GM12878 (cell line): ENCODE results near the gene WNT7A. TPM values are rescaled to one million over a fixed set of nuclear protein-coding genes. Genes with fewer than 3 reads are reported as not detected.

ENCODE experiments used
- ATAC-seq: fragments of 200-7000 bp; cut with Tn5 transposase; 3 replicates; pipeline ENCODE4 v1.9.1; 2020; ENCODE audit warnings: mild to moderate bottlenecking, moderate library complexity
- BruUV-seq: library from RNA; stranded (reverse); fragments of 400-500 nt; replicated peaks from 2 replicates; lab custom pipeline; 2021; lab: Mats Ljungman, UMichigan
- CTCF ChIA-PET: fragments of 300-600 bp; sonication (Branson Sonifier 250); formaldehyde crosslinking; extraction: SDS; loops from one replicate; lab custom pipeline; 2021; ENCODE audit warnings: inconsistent platforms; lab: Yijun Ruan, JAX
- POLR2A ChIA-PET: fragments of 350-600 bp; formaldehyde crosslinking; extraction: SDS; loops from one replicate; lab custom pipeline; 2021; ENCODE audit warnings: inconsistent platforms; lab: Charles Lee
- RAD21 ChIA-PET: fragments of 300-600 bp; sonication (Branson Sonifier 250); formaldehyde crosslinking; loops from one replicate; lab custom pipeline; 2023; ENCODE audit warnings: antibody characterized with exemption; ENCODE audit not compliant: unreplicated experiment; lab: Charles Lee
- SMC1A ChIA-PET: fragments of 300-600 bp; sonication (Branson Sonifier 250); formaldehyde crosslinking; loops from one replicate; lab custom pipeline; 2023; ENCODE audit not compliant: unreplicated experiment, uncharacterized antibody; lab: Charles Lee
- DNase-seq: peaks from one replicate; pipeline ENCODE4 v3.0.0-alpha.2; 2011; ENCODE audit warnings: low read depth, low spot score
- FAIRE-seq: peaks from 3 replicates; lab custom pipeline; 2011; peaks lifted over from hg19 to GRCh38; lab: Jason Lieb, UNC
- H2AFZ ChIP-seq: 2 replicates; pipeline ENCODE4 v1.6.0; 2011; ENCODE audit warnings: low read depth, low read length, control low read depth; ENCODE audit not compliant: control insufficient read depth
- H3K27ac ChIP-seq: 2 replicates; pipeline ENCODE4 v1.5.1; 2011; ENCODE audit warnings: control low read depth; ENCODE audit not compliant: control insufficient read depth, insufficient read depth
- H3K27me3 ChIP-seq, 2 experiments: replicated peaks in 1 of 2; 2 replicates each; pipeline versions ENCODE4 v1.6.0 to v1.6.1; 2011; ENCODE audit warnings: low read length in 1 of 2; ENCODE audit not compliant: control insufficient read depth in 2 of 2, insufficient read depth in 2 of 2
- H3K36me3 ChIP-seq, 2 experiments: 2 replicates each; pipeline ENCODE4 v1.5.1; 2011; ENCODE audit warnings: low read length in 1 of 2; ENCODE audit not compliant: control insufficient read depth in 2 of 2, insufficient read depth in 2 of 2
- H3K4me1 ChIP-seq: 2 replicates; pipeline ENCODE4 v1.6.1; 2011; ENCODE audit warnings: mild to moderate bottlenecking, low read length, moderate library complexity, mixed read lengths; ENCODE audit not compliant: control insufficient read depth, insufficient read depth
- H3K4me2 ChIP-seq: 2 replicates; pipeline ENCODE4 v1.6.0; 2011; ENCODE audit warnings: control low read depth; ENCODE audit not compliant: control insufficient read depth, insufficient read depth
- H3K4me3 ChIP-seq: fragments of 200-600 bp; sonication (generic); 2 replicates; pipeline ENCODE4 v1.5.1; 2016
- H3K79me2 ChIP-seq: 2 replicates; pipeline ENCODE4 v1.6.0; 2011; ENCODE audit warnings: low read length; ENCODE audit not compliant: control insufficient read depth, insufficient read depth
- H3K9ac ChIP-seq: 2 replicates; pipeline ENCODE4 v1.8.0; 2011; ENCODE audit warnings: low read length, control low read depth, mixed read lengths; ENCODE audit not compliant: control insufficient read depth, insufficient read depth
- H3K9me3 ChIP-seq: replicated peaks from 3 replicates; pipeline ENCODE4 v1.5.1; 2011; ENCODE audit warnings: mild to moderate bottlenecking, low read length; ENCODE audit not compliant: control insufficient read depth, insufficient read depth
- H4K20me1 ChIP-seq: 2 replicates; pipeline ENCODE4 v1.6.0; 2011; ENCODE audit not compliant: control insufficient read depth, insufficient read depth
- CBX3 ChIP-seq: fragments of 200-600 bp; sonication (generic); IDR thresholded peaks from 2 replicates; pipeline ENCODE4 v1.6.1; 2016; ENCODE audit warnings: low read depth, borderline replicate concordance
- HDGF ChIP-seq: fragments of 450-650 bp; IDR thresholded peaks from 2 replicates; pipeline ENCODE4 v1.6.1; 2016; ENCODE audit warnings: antibody characterized with exemption
- IRF3 ChIP-seq: fragments of 450-650 bp; IDR thresholded peaks from 2 replicates; pipeline ENCODE4 v1.6.1; 2014; ENCODE audit warnings: mild to moderate bottlenecking
- MTA3 ChIP-seq: IDR thresholded peaks from 2 replicates; pipeline ENCODE4 v1.6.1; 2012; ENCODE audit warnings: low read length, inconsistent platforms, borderline replicate concordance
- NKRF ChIP-seq: fragments of 450-650 bp; conservative IDR thresholded peaks from 2 replicates; pipeline ENCODE4 v1.6.1; 2017; ENCODE audit warnings: mild to moderate bottlenecking, moderate library complexity
- RELB ChIP-seq: fragments of 450-650 bp; IDR thresholded peaks from 2 replicates; pipeline ENCODE4 v1.6.1; 2017; ENCODE audit warnings: low read depth, mild to moderate bottlenecking, moderate library complexity
- SIX5 ChIP-seq: IDR thresholded peaks from 2 replicates; pipeline ENCODE4 v1.6.1; 2011; ENCODE audit warnings: mild to moderate bottlenecking, low read depth, low read length, moderate library complexity; ENCODE audit not compliant: severe bottlenecking
- SMAD5 ChIP-seq: IDR thresholded peaks from 2 replicates; pipeline ENCODE4 v1.6.1; 2016; ENCODE audit warnings: antibody characterized with exemption, low read depth
- SREBF1 ChIP-seq: IDR thresholded peaks from 2 replicates; pipeline ENCODE4 v1.6.1; 2012; ENCODE audit warnings: mild to moderate bottlenecking, low read length
- USF1 ChIP-seq: IDR thresholded peaks from 2 replicates; pipeline ENCODE4 v1.6.1; 2011; ENCODE audit warnings: borderline replicate concordance, low read depth, mild to moderate bottlenecking, moderate library complexity, mixed read lengths, low read length; ENCODE audit not compliant: insufficient read depth; ENCODE audit errors: extremely low read length
- ZBED1 ChIP-seq: IDR thresholded peaks from 2 replicates; pipeline ENCODE4 v1.6.1; 2016; ENCODE audit warnings: borderline replicate concordance
- ZBTB40 ChIP-seq: fragments of 450-650 bp; IDR thresholded peaks from 2 replicates; pipeline ENCODE4 v1.6.1; 2016; ENCODE audit warnings: mild to moderate bottlenecking, moderate library complexity, borderline replicate concordance
- WGBS: methylation state at CpG from one replicate; pipeline ENCODE4 v1.1.6; 2016; ENCODE audit warnings: low lambda C conversion rate; ENCODE audit not compliant: insufficient replicate concordance, insufficient coverage; ENCODE audit errors: missing lambda C conversion rate; 5-methylcytosine and 5-hydroxymethylcytosine counted together
- in situ Hi-C: fragments of 300-500 bp; cut with MboI; formaldehyde crosslinking; loops from 9 replicates; pipeline ENCODE4 v1.14.3; 2018; ENCODE audit warnings: mixed read lengths
- intact Hi-C: fragments of 100-400 bp; cut with micrococcal nuclease; formaldehyde crosslinking; loops from one replicate; pipeline ENCODE4 v1.14.2; 2022; ENCODE audit not compliant: unreplicated experiment
- polyA plus RNA-seq, 11 experiments: library from polyadenylated mRNA; depleted of rRNA in 4 of 11; unstranded in 6 of 11; stranded (reverse) in 5 of 11; fragments of >200 nt; fragmentation: Nextera tagmentation in 4 of 11; fragmentation: Illumina TruSeq in 1 of 11; extraction: Ambion mirVana in 4 of 11; extraction: Trizol in 1 of 11; gene quantifications; 1 replicate in 1 of 11; 2 replicates in 10 of 11; pipeline versions ENCODE4 v1.2.1 to v1.2.3, GENCODE V29; 2011 to 2016; ENCODE audit warnings: inconsistent platforms in 2 of 11, missing spikeins in 2 of 11, low read depth in 1 of 11
- total RNA-seq, 4 experiments: library from RNA; depleted of rRNA in 3 of 4; stranded (reverse); fragments of >200 nt in 3 of 4; fragmentation: Illumina TruSeq in 1 of 4; extraction: Trizol in 1 of 4; gene quantifications; 2 replicates each; pipeline versions ENCODE4 v1.2.1 to v1.2.3, GENCODE V29; 2013 to 2021

Gene WNT7A
- total and polyA plus RNA-seq, 10 of the 15 experiments (the other 5 are each of a cell fraction or from before 2014, with no cell fraction given): 0.08 TPM; not detected in 9

- TF ChIP-seq NKRF (no peak), CBX3 (no peak), HDGF (no peak), ZBTB40 (no peak)
Measured at GRCh38 chr3:13767896-13768295, 112.0 kb downstream of the WNT7A start (continued).

GRCh38 chr3:13767030-13767429 lies 112.8 kb downstream of the WNT7A start:
- no peak overlapping the region for H2AFZ ChIP-seq
- in situ Hi-C loops: no loop called here
- no peaks in the 10 kb centered on the region for H4K20me1 ChIP-seq
- ChIA-PET POLR2A (no interaction called here), SMC1A (no interaction called here), CTCF (no interaction called here), RAD21 (no interaction called here)
- FAIRE-seq (no peak), DNase-seq (no peak), ATAC-seq (no peak)
- H3K9me3 ChIP-seq: no peaks in the 10 kb centered on the region
- H3K36me3 ChIP-seq: no peaks in the 10 kb centered on the region
- no peak overlapping the region for H3K4me2 ChIP-seq
- TF ChIP-seq MTA3 (no peak), ZBED1 (no peak), USF1 (no peak), IRF3 (no peak), RELB (no peak), SIX5 (no peak), SMAD5 (no peak), SREBF1 (no peak)
- H3K9ac ChIP-seq: no peak overlapping the region
- H3K79me2 ChIP-seq: no peaks in the 10 kb centered on the region
- H3K27ac ChIP-seq: no peak overlapping the region
- intact Hi-C loops: no loop called here
- 0 out of 4 replicates have a peak, but pooled peaks cover 0 to 1% of the 10 kb centered on the region in 2 experiments for H3K27me3 ChIP-seq
- no peaks in the 10 kb centered on the region for H3K4me1 ChIP-seq
- WGBS: 15% methylated on average over 4 of the region's 6 CpGs
- no peak overlapping the region for H3K4me3 ChIP-seq
- BruUV-seq: no TSS peak
